GM10248 (cell line): ENCODE results near the gene XYLT1.
"Not testable (repeated sequence)": the region's sequence is repeated elsewhere in the genome, so short reads cannot be mapped to it uniquely, and the experiment has no call there.

Experiments used
- CTCF ChIA-PET: fragments of 300-600 bp; sonication (Branson Sonifier 250); formaldehyde crosslinking; extraction: SDS; loops from one replicate; lab custom pipeline; 2021; ENCODE audit warnings: antibody characterized with exemption; lab: Yijun Ruan, JAX
- POLR2A ChIA-PET: fragments of 350-650 bp; sonication (Branson Sonifier 250); formaldehyde crosslinking; extraction: SDS; loops from one replicate; lab custom pipeline; 2020; ENCODE audit warnings: antibody characterized with exemption; lab: Yijun Ruan, JAX
- DNase-seq: peaks from one replicate; pipeline ENCODE4 v3.0.0; 2012; ENCODE audit errors: extremely low spot score
- TF ChIP-seq, protein P1 (sequence below): IDR thresholded peaks from 2 replicates; pipeline ENCODE4 v1.5.1; 2012; ENCODE audit warnings: mild to moderate bottlenecking, low read depth; ENCODE audit errors: extremely low read depth, missing control alignments, control extremely low read depth

The XYLT1 gene

DNA sequence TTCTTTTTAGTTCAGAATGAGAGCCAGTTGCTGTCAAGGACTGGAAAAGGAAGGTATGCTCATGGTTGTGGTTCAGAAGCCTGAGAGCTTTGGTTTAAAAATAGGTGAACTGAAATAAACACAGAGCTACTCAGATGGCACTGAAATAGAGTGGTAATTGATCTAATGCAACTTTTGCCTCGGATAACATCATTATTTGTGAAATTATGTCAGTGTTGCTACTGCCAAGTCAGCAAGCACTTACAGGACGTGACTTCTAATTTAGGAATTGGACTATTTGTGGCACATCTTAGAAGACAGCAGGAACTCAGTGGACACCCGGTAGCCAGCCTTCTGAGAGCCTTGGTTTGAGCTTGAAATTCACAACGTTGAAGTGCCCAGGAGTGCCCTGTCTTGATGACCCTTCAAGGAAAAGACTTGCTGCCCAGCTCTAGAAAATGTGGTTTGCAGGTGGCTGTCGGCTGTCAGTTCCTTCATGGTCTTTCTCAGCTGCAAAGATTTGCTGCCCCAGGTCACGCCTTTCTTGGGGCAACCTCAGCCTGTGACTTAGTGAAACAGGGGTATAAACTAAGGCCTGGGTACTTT lies 42.0 kb upstream of the XYLT1 start:
- TF ChIP-seq, protein P1, sequence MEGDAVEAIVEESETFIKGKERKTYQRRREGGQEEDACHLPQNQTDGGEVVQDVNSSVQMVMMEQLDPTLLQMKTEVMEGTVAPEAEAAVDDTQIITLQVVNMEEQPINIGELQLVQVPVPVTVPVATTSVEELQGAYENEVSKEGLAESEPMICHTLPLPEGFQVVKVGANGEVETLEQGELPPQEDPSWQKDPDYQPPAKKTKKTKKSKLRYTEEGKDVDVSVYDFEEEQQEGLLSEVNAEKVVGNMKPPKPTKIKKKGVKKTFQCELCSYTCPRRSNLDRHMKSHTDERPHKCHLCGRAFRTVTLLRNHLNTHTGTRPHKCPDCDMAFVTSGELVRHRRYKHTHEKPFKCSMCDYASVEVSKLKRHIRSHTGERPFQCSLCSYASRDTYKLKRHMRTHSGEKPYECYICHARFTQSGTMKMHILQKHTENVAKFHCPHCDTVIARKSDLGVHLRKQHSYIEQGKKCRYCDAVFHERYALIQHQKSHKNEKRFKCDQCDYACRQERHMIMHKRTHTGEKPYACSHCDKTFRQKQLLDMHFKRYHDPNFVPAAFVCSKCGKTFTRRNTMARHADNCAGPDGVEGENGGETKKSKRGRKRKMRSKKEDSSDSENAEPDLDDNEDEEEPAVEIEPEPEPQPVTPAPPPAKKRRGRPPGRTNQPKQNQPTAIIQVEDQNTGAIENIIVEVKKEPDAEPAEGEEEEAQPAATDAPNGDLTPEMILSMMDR: no peak
- ChIA-PET POLR2A (no interaction called here), CTCF (interaction anchor here (0.7 to 1.8 kb wide), 9 partner anchors 10 to 67 kb away, joined by 3 to 6 read pairs (median 4); no protein-coding TSS in a partner anchor)
- no peak for DNase-seq

DNA sequence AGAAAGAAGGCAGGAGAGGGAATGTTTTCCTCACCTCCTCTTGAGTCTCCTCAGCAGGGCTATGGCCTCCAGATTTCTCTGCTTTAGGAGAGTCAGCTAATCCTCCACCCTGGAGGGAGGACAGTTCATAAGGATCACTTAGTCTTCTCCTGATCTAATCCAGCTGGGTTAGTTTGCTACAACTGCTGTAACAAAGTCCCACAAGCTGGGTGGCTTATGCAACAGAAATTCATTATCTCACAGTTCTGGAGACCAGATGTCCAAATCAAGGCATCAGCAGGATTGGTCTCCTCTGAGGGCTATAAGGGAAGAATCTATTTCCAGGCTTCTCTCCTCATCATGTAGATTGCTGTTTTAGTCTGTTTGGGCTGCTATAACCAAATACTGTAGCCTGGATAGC lies 40.6 kb upstream of the XYLT1 start:
- ChIA-PET POLR2A (no interaction called here), CTCF (interaction anchor here (1.5 to 1.6 kb wide), 2 partner anchors 16 to 45 kb away, joined by 3 to 4 read pairs; no protein-coding TSS in a partner anchor)
- no peak for DNase-seq
- TF ChIP-seq, protein P1: no peak

DNA sequence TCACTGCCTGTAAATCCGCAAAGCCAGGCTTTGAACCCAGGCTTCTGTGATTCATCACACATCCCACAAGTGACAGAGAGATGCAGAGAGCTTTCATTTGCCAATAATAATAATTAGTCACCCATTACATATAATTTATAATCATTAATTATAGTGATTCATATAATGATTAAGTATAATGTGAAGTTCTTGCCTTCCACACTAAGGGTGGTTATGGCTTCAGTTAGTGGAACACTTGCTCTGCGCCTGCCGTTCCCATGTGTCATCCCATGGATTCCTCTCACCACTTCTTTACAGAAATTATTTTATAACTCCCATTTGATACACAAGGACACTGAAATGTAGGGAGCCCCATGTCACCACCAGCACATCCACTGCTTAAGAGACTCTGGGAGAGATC lies 39.8 kb upstream of the XYLT1 start:
- ChIA-PET POLR2A (no interaction called here), CTCF (no interaction called here)
- DNase-seq: no peak
- TF ChIP-seq, protein P1: no peak

DNA sequence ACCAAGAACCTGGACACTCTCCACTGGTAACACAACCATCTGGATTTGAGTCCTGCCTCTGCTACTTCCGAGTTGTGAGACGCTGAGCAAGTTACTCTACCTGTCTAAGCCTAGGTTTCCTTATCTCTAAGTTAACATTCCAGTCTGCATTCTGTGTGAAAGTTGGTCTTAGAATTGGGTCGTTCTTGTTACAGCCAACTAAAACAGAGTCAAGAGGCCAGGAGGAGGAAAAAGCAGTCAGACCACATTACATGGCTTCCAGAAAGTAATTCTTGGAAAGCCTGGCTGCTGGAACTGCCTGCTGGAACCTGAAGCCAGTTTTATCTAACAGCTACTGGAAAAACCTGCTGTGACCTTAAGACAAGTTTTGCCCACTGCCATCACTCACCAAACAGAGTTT lies 38.4 kb upstream of the XYLT1 start:
- TF ChIP-seq, protein P1: no peak
- no peak for DNase-seq
- ChIA-PET CTCF (no interaction called here), POLR2A (no interaction called here)

DNA sequence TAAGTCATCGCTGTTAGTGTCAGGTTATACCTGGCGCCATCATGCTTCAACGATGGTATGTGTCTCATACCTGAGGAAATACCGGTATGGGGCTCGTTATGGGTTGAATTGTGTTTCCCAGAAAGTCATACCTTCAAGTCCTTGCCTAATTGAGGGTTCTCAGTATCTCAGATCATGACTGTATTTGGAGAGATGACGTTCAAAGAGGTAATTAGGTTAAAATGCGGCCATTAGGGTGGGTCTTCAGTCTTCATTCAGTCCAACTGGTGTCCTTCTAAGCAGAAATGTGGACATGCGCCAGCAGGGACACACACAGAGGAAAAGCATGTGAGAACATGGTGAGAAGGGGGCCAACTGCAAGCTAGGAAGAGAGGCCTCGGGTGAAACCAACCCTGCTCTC lies 37.5 kb upstream of the XYLT1 start:
- POLR2A ChIA-PET: no interaction called here
- CTCF ChIA-PET: interaction anchor here (1.1 kb wide), 1 partner anchor 71 kb away, joined by 3 read pairs; no protein-coding TSS in a partner anchor
- TF ChIP-seq, protein P1: no peak
- DNase-seq: no peak

DNA sequence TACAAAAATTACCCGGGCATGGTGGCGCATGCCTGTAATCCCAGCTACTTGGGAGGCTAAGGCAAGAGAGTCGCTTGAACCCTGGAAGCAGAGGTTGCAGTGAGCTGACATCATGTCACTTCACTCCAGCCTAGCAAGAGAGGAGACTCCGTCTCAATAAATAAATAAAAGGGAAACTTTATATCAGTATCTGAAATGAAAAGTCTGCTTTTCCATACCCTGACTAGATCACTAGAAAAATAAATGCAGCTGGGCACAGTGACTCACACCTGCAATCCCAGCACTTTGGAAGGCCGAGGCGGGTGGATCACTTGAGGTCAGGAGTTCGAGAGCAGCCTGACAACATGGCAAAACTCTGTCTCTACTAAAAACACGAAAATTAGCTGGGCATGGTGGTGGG lies 36.8 kb upstream of the XYLT1 start:
- CTCF ChIA-PET: interaction anchor here (1.1 kb wide), 1 partner anchor 72 kb away, joined by 3 read pairs; no protein-coding TSS in a partner anchor

DNA sequence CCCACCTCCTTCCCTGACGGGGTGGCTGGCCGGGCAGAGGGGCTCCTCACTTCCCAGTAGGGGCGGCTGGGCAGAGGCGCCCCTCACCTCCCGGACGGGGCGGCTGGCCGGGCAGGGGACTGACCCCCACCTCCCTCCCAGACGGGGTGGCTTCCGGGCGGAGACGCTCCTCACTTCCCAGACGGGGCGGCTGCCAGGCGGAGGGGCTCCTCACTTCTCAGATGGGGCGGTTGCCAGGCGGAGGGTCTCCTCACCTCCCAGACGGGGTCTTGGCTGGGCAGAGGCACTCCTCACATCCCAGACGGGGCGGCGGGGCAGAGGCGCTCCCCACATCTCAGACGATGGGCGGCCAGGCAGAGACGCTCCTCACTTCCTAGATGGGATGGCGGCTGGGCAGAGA lies 35.1 kb upstream of the XYLT1 start:
- CTCF ChIA-PET, POLR2A ChIA-PET, DNase-seq: not testable (repeated sequence)

More for the DNA sequence above, 36.8 kb upstream of the XYLT1 start:
- DNase-seq, POLR2A ChIA-PET: not testable (repeated sequence)

DNA sequence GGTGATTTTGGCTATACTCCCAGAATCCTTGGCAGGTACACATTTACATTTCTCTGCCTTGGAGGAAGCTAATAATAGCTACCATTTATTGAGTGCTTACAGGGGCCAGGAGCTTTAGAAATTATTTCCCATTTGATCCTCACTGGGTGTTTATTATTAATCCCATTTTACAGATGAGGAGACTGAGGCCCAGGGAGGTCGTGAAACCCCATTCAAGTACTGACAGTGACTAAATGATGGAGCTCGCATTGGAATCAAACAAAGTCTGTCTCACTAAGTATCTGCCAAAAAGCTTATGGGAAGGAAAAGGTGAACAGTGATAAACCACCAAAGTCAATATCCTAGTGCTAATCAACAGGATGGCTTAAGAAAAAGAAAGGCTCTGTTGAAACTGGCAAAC lies 33.3 kb upstream of the XYLT1 start:
- TF ChIP-seq, protein P1: no peak
- POLR2A ChIA-PET: no interaction called here
- CTCF ChIA-PET: interaction anchor here (0.8 to 1.7 kb wide), 3 partner anchors 18 to 226 kb away, joined by 3 to 5 read pairs (median 3); no protein-coding TSS in a partner anchor
- no peak for DNase-seq
